HEK293T (cell line): ENCODE measurements around the gene NDFIP1.

Experiments
- ELF4 ChIP-seq: fragments of 450-650 bp; IDR thresholded peaks from 2 replicates; pipeline ENCODE4 v1.6.1; 2017; ENCODE audit warnings: antibody characterized with exemption
- FOXM1 ChIP-seq: fragments of 450-650 bp; IDR thresholded peaks from 2 replicates; pipeline ENCODE4 v1.6.1; 2017; ENCODE audit warnings: mild to moderate bottlenecking, borderline replicate concordance
- L3MBTL2 ChIP-seq: fragments of 450-650 bp; conservative IDR thresholded peaks from 2 replicates; pipeline ENCODE4 v1.6.1; 2016; ENCODE audit warnings: mild to moderate bottlenecking
- LEF1 ChIP-seq: fragments of 450-650 bp; IDR thresholded peaks from 2 replicates; pipeline ENCODE4 v1.6.1; 2017; ENCODE audit warnings: mild to moderate bottlenecking, borderline replicate concordance
- SP1 ChIP-seq: fragments of 450-650 bp; IDR thresholded peaks from 2 replicates; pipeline ENCODE4 v1.6.1; 2017

GRCh38 chr5:142129446-142130066, 21.0 kb downstream of the NDFIP1 start:
- TF ChIP-seq FOXM1 (no peak), ELF4 (no peak), LEF1 (no peak), L3MBTL2 (no peak), SP1 (no peak)
